HepG2 (cell line): Measurements from ENCODE around the gene MEF2A. TPM values are rescaled to one million over a fixed set of nuclear protein-coding genes. Genes with fewer than 3 reads are reported as not detected.

Experiments
- ATAC-seq: fragments of 200-7000 bp; cut with Tn5 transposase; 3 replicates; pipeline ENCODE4 v1.9.1; 2020; ENCODE audit warnings: mild to moderate bottlenecking, moderate library complexity
- BruUV-seq: library from RNA; stranded (reverse); fragments of 400-500 nt; replicated peaks from 2 replicates; lab custom pipeline; 2021; lab: Mats Ljungman, UMichigan
- CTCF ChIA-PET: fragments of 300-600 bp; formaldehyde crosslinking; extraction: SDS; loops from one replicate; lab custom pipeline; 2021; ENCODE audit warnings: low total read pairs, inconsistent platforms, low intra/inter-chr PET ratio; lab: Yijun Ruan, JAX
- POLR2A ChIA-PET: fragments of 350-600 bp; sonication (Branson Sonifier 250); formaldehyde crosslinking; loops from one replicate; lab custom pipeline; 2020; ENCODE audit warnings: antibody characterized with exemption, inconsistent platforms; lab: Yijun Ruan, JAX
- DNase-seq: peaks from one replicate; pipeline ENCODE4 v3.0.0-alpha.2; 2015; ENCODE audit warnings: low spot score
- FAIRE-seq: peaks from 3 replicates; lab custom pipeline; 2011; peaks lifted over from hg19 to GRCh38; lab: Jason Lieb, UNC
- H2AFZ ChIP-seq: one replicate; pipeline ENCODE4 v1.6.1; 2011; ENCODE audit warnings: low read length, inconsistent platforms
- H3K27ac ChIP-seq: fragments of 300-600 bp; 3 replicates; pipeline ENCODE4 v1.8.0; 2011; ENCODE audit warnings: mixed run types, mild to moderate bottlenecking, mixed read lengths, low read length, inconsistent platforms; ENCODE audit not compliant: insufficient read depth; ENCODE audit errors: extremely low read length
- H3K27me3 ChIP-seq, 2 experiments: fragments of 200-600 bp in 1 of 2; 2 replicates in 1 of 2; 3 replicates in 1 of 2; pipeline versions ENCODE4 v1.6.0 to v1.8.0; 2011; ENCODE audit warnings: low read length in 2 of 2, mild to moderate bottlenecking in 2 of 2, moderate library complexity in 2 of 2, inconsistent platforms in 1 of 2; ENCODE audit not compliant: insufficient read depth in 2 of 2, control insufficient read depth in 1 of 2
- H3K36me3 ChIP-seq, 2 experiments: fragments of 200-600 bp in 1 of 2; replicated peaks in 1 of 2; 2 replicates in 1 of 2; 3 replicates in 1 of 2; pipeline versions ENCODE4 v1.5.1 to v1.8.0; 2011; ENCODE audit warnings: low read length in 2 of 2, inconsistent platforms in 1 of 2; ENCODE audit not compliant: insufficient read depth in 2 of 2, control insufficient read depth in 1 of 2
- H3K4me1 ChIP-seq: 2 replicates; pipeline ENCODE4 v1.5.1; 2012; ENCODE audit warnings: low read length, inconsistent platforms; ENCODE audit not compliant: insufficient read depth
- H3K4me2 ChIP-seq: 2 replicates; pipeline ENCODE4 v1.6.0; 2011; ENCODE audit warnings: low read depth, low read length, inconsistent platforms
- H3K4me3 ChIP-seq, 3 experiments: fragments of 200-600 bp in 1 of 3; sonication (generic), shearing (Covaris generic) in 1 of 3; replicated peaks in 1 of 3; 2 replicates each; pipeline ENCODE4 v1.5.1; 2011 to 2016; ENCODE audit warnings: low read length in 3 of 3, inconsistent platforms in 2 of 3, low read depth in 2 of 3, mild to moderate bottlenecking in 2 of 3, control low read depth in 1 of 3, mixed read lengths in 1 of 3; ENCODE audit not compliant: insufficient read depth in 1 of 3
- H3K79me2 ChIP-seq: one replicate; pipeline ENCODE4 v1.6.1; 2011; ENCODE audit warnings: low read length, inconsistent platforms; ENCODE audit not compliant: insufficient read depth
- H3K9ac ChIP-seq: 2 replicates; pipeline ENCODE4 v1.6.0; 2011; ENCODE audit warnings: mild to moderate bottlenecking, low read depth, low read length, inconsistent platforms; ENCODE audit not compliant: insufficient read depth
- H3K9me3 ChIP-seq: 2 replicates; pipeline ENCODE4 v1.5.1; 2012; ENCODE audit warnings: mild to moderate bottlenecking, low read length
- H4K20me1 ChIP-seq: 2 replicates; pipeline ENCODE4 v1.6.0; 2011; ENCODE audit warnings: inconsistent platforms, mild to moderate bottlenecking, low read length, moderate library complexity; ENCODE audit not compliant: insufficient read depth
- ZNF20 ChIP-seq: sonication (generic); formaldehyde crosslinking; IDR thresholded peaks from 2 replicates; pipeline ENCODE4 v1.4.0; 2020; ENCODE audit warnings: mild to moderate bottlenecking, moderate library complexity, missing genetic modification reagents
- WGBS: methylation state at CpG from one replicate; pipeline ENCODE4 v1.1.6; 2017; ENCODE audit warnings: low lambda C conversion rate; 5-methylcytosine and 5-hydroxymethylcytosine counted together
- in situ Hi-C: cut with HindIII; loops from 2 replicates; pipeline ENCODE4 v1.10.0; 2017; ENCODE audit warnings: low pct_unique_long_range_greater_than_20kb; ENCODE audit not compliant: extremely low pct_ligation_motif_present
- intact Hi-C: fragments of 100-400 bp; cut with micrococcal nuclease; formaldehyde crosslinking; loops from one replicate; pipeline ENCODE4 v1.10.0; 2022; ENCODE audit not compliant: unreplicated experiment
- polyA plus RNA-seq, 8 experiments: library from polyadenylated mRNA; depleted of rRNA in 3 of 8; stranded (reverse) in 7 of 8; unstranded in 1 of 8; fragments of >200 nt; fragmentation: Illumina TruSeq in 4 of 8; extraction: Trizol in 4 of 8; gene quantifications; 2 replicates each; pipeline versions ENCODE4 v1.2.1 to v1.2.3, GENCODE V29; 2011 to 2016; ENCODE audit warnings: low read depth in 4 of 8, missing spikeins in 1 of 8, mixed read lengths in 1 of 8; ENCODE audit not compliant: insufficient read depth in 1 of 8
- total RNA-seq, 5 experiments: library from RNA; depleted of rRNA; stranded (reverse); fragments of >200 nt; fragmentation: Illumina TruSeq; extraction: Trizol; gene quantifications; 2 replicates each; pipeline ENCODE4 v1.2.3, GENCODE V29; 2016; ENCODE audit warnings: low read depth in 1 of 5
- TF ChIP-seq, protein P1 (sequence below): IDR thresholded peaks from 2 replicates; pipeline ENCODE4 v1.6.1; 2016; ENCODE audit warnings: low read depth, missing genetic modification reagents, missing compliant biosample characterization

MEF2A gene
- total and polyA plus RNA-seq, 2 of the 13 experiments (the other 11 are each of a cell fraction or from before 2014, with no cell fraction given): 15.2 to 24.4 TPM

DNA sequence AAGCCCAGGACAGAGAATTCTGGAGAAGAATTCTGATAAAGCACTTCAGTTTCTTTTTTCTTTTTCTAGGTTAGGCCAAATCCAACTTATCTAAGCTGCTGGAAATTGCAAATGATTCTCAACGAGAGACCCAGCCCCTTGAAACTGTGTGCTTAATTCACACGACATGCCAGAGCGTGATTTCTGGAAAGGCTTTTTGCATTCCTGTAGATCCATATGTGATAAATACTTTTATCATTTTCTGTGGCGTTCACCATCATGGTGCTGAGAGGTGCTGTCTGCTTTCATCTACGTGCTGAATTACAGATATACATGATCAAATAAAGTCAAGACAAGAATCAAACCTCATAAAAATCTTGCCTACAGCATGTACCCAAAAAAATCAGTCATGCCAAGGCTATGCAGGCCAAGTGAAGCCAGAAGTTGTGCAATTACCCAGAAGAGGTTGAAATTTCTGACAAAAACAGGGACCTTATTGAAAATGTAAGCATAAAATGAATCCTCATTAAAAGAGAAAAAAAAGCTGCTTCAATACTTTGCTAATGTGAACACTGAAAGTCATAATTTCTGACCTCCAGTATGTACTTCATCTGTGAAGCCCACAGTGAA lies 10.8 kb upstream of the MEF2A start:
- H3K79me2 ChIP-seq: no peaks in the 10 kb centered on the region
- no peak overlapping the region for H3K9ac ChIP-seq
- ATAC-seq: no peak
- H4K20me1 ChIP-seq: no peaks in the 10 kb centered on the region
- H3K9me3 ChIP-seq: no peaks in the 10 kb centered on the region
- no peak overlapping the region for H3K4me3 ChIP-seq
- ChIA-PET POLR2A (no interaction called here), CTCF (no interaction called here)
- no peak overlapping the region for H2AFZ ChIP-seq
- no peak overlapping the region for H3K4me2 ChIP-seq
- in situ Hi-C loops: no loop called here
- TF ChIP-seq, protein P1, sequence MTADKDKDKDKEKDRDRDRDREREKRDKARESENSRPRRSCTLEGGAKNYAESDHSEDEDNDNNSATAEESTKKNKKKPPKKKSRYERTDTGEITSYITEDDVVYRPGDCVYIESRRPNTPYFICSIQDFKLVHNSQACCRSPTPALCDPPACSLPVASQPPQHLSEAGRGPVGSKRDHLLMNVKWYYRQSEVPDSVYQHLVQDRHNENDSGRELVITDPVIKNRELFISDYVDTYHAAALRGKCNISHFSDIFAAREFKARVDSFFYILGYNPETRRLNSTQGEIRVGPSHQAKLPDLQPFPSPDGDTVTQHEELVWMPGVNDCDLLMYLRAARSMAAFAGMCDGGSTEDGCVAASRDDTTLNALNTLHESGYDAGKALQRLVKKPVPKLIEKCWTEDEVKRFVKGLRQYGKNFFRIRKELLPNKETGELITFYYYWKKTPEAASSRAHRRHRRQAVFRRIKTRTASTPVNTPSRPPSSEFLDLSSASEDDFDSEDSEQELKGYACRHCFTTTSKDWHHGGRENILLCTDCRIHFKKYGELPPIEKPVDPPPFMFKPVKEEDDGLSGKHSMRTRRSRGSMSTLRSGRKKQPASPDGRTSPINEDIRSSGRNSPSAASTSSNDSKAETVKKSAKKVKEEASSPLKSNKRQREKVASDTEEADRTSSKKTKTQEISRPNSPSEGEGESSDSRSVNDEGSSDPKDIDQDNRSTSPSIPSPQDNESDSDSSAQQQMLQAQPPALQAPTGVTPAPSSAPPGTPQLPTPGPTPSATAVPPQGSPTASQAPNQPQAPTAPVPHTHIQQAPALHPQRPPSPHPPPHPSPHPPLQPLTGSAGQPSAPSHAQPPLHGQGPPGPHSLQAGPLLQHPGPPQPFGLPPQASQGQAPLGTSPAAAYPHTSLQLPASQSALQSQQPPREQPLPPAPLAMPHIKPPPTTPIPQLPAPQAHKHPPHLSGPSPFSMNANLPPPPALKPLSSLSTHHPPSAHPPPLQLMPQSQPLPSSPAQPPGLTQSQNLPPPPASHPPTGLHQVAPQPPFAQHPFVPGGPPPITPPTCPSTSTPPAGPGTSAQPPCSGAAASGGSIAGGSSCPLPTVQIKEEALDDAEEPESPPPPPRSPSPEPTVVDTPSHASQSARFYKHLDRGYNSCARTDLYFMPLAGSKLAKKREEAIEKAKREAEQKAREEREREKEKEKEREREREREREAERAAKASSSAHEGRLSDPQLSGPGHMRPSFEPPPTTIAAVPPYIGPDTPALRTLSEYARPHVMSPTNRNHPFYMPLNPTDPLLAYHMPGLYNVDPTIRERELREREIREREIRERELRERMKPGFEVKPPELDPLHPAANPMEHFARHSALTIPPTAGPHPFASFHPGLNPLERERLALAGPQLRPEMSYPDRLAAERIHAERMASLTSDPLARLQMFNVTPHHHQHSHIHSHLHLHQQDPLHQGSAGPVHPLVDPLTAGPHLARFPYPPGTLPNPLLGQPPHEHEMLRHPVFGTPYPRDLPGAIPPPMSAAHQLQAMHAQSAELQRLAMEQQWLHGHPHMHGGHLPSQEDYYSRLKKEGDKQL (CRISPR knock-in tag): no peak
- TF ChIP-seq ZNF20: no peak
- no peaks in the 10 kb centered on the region for H3K36me3 ChIP-seq
- no peaks in the 10 kb centered on the region; the same call in 1 of the 2 replicates for H3K4me1 ChIP-seq
- H3K27ac ChIP-seq: no peak overlapping the region
- H3K27me3 ChIP-seq: peaks cover 0 to 5% of the 10 kb centered on the region in 2 experiments; a peak in 2 of 5 replicates
- 34% methylated on average over 5 of the region's 5 CpGs for WGBS
- no peak for FAIRE-seq
- BruUV-seq: no TSS peak
- intact Hi-C loops: no loop called here
- DNase-seq: no peak
